Measurements from ENCODE around the gene THOC6. TPM values are rescaled to one million over a fixed set of nuclear protein-coding genes. Genes with fewer than 3 reads are reported as not detected.

The THOC6 gene
- total and polyA plus RNA-seq, 2 experiments from 2014 or later: 71.4 to 90.6 TPM

- no peaks in the 10 kb centered on the region for H4K20me1 ChIP-seq (replicated peaks; ENCODE audit: insufficient read depth)
- no peak overlapping the region for H3K4me2 ChIP-seq
- no peak overlapping the region for H3K4me3 ChIP-seq
- no peaks in the 10 kb centered on the region for H3K36me3 ChIP-seq (ENCODE audit: insufficient read depth)
- H3K4me3 Mint-ChIP-seq: no peak overlapping the region
- TF ChIP-seq EZH2phosphoT487 (IDR thresholded peaks at IDR 0.05; ENCODE audit: unreplicated experiment): no peak
- TF ChIP-seq NANOG (IDR thresholded peaks at IDR 0.05; ENCODE audit: borderline replicate concordance): no peak
- no peak for TF ChIP-seq REST (IDR thresholded peaks at IDR 0.05; ENCODE audit: unreplicated experiment)
- no peak for TF ChIP-seq EZH2 (IDR thresholded peaks at IDR 0.05; ENCODE audit: low read depth, unreplicated experiment)
- TF ChIP-seq JUNB (IDR thresholded peaks at IDR 0.05; ENCODE audit: unreplicated experiment): no peak
- TF ChIP-seq, protein P1, sequence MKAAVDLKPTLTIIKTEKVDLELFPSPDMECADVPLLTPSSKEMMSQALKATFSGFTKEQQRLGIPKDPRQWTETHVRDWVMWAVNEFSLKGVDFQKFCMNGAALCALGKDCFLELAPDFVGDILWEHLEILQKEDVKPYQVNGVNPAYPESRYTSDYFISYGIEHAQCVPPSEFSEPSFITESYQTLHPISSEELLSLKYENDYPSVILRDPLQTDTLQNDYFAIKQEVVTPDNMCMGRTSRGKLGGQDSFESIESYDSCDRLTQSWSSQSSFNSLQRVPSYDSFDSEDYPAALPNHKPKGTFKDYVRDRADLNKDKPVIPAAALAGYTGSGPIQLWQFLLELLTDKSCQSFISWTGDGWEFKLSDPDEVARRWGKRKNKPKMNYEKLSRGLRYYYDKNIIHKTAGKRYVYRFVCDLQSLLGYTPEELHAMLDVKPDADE (IDR thresholded peaks at IDR 0.05): no peak
- TF ChIP-seq, protein P2, sequence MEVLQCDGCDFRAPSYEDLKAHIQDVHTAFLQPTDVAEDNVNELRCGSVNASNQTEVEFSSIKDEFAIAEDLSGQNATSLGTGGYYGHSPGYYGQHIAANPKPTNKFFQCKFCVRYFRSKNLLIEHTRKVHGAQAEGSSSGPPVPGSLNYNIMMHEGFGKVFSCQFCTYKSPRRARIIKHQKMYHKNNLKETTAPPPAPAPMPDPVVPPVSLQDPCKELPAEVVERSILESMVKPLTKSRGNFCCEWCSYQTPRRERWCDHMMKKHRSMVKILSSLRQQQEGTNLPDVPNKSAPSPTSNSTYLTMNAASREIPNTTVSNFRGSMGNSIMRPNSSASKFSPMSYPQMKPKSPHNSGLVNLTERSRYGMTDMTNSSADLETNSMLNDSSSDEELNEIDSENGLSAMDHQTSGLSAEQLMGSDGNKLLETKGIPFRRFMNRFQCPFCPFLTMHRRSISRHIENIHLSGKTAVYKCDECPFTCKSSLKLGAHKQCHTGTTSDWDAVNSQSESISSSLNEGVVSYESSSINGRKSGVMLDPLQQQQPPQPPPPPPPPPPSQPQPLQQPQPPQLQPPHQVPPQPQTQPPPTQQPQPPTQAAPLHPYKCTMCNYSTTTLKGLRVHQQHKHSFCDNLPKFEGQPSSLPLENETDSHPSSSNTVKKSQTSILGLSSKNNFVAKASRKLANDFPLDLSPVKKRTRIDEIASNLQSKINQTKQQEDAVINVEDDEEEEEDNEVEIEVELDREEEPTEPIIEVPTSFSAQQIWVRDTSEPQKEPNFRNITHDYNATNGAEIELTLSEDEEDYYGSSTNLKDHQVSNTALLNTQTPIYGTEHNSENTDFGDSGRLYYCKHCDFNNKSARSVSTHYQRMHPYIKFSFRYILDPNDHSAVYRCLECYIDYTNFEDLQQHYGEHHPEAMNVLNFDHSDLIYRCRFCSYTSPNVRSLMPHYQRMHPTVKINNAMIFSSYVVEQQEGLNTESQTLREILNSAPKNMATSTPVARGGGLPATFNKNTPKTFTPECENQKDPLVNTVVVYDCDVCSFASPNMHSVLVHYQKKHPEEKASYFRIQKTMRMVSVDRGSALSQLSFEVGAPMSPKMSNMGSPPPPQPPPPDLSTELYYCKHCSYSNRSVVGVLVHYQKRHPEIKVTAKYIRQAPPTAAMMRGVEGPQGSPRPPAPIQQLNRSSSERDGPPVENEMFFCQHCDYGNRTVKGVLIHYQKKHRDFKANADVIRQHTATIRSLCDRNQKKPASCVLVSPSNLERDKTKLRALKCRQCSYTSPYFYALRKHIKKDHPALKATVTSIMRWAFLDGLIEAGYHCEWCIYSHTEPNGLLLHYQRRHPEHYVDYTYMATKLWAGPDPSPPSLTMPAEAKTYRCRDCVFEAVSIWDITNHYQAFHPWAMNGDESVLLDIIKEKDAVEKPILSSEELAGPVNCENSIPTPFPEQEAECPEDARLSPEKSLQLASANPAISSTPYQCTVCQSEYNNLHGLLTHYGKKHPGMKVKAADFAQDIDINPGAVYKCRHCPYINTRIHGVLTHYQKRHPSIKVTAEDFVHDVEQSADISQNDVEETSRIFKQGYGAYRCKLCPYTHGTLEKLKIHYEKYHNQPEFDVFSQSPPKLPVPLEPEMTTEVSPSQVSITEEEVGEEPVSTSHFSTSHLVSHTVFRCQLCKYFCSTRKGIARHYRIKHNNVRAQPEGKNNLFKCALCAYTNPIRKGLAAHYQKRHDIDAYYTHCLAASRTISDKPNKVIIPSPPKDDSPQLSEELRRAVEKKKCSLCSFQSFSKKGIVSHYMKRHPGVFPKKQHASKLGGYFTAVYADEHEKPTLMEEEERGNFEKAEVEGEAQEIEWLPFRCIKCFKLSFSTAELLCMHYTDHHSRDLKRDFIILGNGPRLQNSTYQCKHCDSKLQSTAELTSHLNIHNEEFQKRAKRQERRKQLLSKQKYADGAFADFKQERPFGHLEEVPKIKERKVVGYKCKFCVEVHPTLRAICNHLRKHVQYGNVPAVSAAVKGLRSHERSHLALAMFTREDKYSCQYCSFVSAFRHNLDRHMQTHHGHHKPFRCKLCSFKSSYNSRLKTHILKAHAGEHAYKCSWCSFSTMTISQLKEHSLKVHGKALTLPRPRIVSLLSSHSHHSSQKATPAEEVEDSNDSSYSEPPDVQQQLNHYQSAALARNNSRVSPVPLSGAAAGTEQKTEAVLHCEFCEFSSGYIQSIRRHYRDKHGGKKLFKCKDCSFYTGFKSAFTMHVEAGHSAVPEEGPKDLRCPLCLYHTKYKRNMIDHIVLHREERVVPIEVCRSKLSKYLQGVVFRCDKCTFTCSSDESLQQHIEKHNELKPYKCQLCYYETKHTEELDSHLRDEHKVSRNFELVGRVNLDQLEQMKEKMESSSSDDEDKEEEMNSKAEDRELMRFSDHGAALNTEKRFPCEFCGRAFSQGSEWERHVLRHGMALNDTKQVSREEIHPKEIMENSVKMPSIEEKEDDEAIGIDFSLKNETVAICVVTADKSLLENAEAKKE (CRISPR knock-in tag; IDR thresholded peaks at IDR 0.05): no peak
- no peak for TF ChIP-seq ZNF331 (CRISPR knock-in tag; IDR thresholded peaks at IDR 0.05; ENCODE audit: low read depth)
- no peak for TF ChIP-seq CTCF (conservative IDR thresholded peaks at IDR 0.05; ENCODE audit: low read depth in 2 of 2)
- no peaks in the 10 kb centered on the region for H3K27me3 ChIP-seq (ENCODE audit: insufficient read depth)
- H3K36me3 Mint-ChIP-seq (ENCODE audit: low read depth): no peaks in the 10 kb centered on the region
- no peak for ATAC-seq
- no peak overlapping the region for H2AFZ ChIP-seq
- no peak overlapping the region for H3K27ac ChIP-seq (ENCODE audit: low read depth)
- H3K9me3 Mint-ChIP-seq: no peaks in the 10 kb centered on the region
- peaks cover under 1% of the 10 kb centered on the region; the same call in 1 of the 2 replicates for H3F3A ChIP-seq (replicated peaks; ENCODE audit: low read depth)
- peaks cover 32% of the 10 kb centered on the region for H3K4me1 Mint-ChIP-seq
- H3K4me1 ChIP-seq (ENCODE audit: insufficient read depth): peaks cover 24% of the 10 kb centered on the region
- DNase-seq (ENCODE audit: low spot score): no peak
- no peaks in the 10 kb centered on the region for H3K9me2 ChIP-seq (ENCODE audit: insufficient read depth)
- H3K79me2 ChIP-seq (replicated peaks; ENCODE audit: insufficient read depth): no peaks in the 10 kb centered on the region
- no peak overlapping the region for H3K27ac Mint-ChIP-seq
- H3K27me3 Mint-ChIP-seq (ENCODE audit: insufficient read depth, low read depth, poor library complexity): peaks cover 7% of the 10 kb centered on the region
Measured at GRCh38 chr16:2987833-2988232, 36.0 kb upstream of the THOC6 start.

All from GM23338 (cell line).